DMS153 (cell line): Measurements from ENCODE around the gene KCNQ2.

ENCODE experiments used
- DNase-seq: peaks from one replicate; lab custom pipeline; 2025; lab: John Stamatoyannopoulos, UW

The KCNQ2 gene

DNA sequence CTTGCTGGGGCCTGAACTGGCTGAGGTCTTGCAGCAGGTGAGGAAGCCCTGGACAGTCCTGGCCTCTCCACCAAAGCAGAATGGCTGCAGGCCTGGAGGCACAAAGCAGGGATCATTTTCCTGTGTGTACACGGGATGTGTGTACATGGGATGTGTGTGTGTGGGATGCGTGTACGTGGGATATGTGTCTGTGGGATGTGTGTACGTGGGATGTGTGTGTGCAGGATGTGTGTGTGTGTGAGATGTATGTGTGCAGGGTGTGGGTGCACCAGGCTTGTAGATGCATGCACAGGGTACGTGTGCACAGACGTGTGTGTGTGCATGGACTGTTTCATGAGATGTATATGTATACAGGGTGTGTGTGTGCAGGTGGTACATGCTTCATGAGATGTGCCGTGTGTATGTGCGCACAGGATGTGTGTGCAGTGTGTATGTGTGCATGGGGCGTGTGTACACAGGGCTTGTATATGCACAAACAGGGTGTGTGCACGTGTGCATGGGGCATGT is 103.4 kb downstream of the KCNQ2 start:
- DNase-seq: no peak

DNA sequence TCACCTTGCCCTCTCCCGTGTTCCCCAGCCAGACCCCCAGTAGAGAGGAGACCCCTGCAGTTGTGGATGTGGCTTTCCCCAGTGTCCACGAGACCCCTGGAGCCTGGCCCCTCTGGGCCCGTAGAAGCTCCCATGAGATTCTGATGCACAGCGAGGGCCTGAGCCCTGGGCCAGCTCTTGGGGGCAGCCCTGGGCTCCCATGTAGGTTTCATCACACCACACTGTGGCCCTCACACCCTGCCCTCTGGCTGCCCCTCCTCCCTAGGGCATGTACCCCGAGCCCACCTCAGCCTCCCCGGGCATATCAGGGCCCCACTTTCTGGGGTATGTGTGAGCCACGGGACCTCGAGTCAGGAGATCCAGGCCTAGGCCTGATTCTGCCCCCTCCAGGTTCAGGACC is 104.3 kb downstream of the KCNQ2 start:
- DNase-seq: no peak

DNA sequence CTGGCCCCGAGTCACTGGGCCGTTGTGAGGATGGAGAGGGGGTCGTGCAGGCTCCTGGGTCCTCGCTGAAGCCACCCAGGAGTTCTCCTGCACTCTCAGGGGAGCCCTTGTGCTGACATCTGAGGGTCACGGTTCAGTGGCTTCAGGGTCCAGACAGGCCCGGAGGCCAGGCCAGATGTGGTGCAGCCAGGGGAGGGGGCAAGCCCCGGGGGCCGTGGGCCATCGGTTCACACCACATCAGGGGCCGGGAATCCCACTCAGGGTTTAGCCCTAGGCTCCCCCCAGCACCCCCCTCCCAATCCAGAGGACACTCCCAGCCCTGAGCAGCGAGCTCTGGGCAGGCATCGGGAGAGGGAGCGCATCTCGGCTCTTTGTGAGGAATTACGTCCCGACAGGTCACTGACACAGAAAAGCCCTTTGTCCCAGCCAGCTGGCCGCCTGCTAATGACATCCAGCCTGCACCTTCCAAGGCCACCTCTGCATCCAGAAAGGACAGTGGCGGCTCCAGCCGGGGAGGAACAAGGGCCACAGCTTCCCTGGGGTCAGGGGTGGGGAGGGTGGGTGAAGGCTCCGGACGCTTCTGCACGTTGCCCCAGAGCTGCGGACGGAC is 104.9 kb downstream of the KCNQ2 start:
- DNase-seq: no peak

DNA sequence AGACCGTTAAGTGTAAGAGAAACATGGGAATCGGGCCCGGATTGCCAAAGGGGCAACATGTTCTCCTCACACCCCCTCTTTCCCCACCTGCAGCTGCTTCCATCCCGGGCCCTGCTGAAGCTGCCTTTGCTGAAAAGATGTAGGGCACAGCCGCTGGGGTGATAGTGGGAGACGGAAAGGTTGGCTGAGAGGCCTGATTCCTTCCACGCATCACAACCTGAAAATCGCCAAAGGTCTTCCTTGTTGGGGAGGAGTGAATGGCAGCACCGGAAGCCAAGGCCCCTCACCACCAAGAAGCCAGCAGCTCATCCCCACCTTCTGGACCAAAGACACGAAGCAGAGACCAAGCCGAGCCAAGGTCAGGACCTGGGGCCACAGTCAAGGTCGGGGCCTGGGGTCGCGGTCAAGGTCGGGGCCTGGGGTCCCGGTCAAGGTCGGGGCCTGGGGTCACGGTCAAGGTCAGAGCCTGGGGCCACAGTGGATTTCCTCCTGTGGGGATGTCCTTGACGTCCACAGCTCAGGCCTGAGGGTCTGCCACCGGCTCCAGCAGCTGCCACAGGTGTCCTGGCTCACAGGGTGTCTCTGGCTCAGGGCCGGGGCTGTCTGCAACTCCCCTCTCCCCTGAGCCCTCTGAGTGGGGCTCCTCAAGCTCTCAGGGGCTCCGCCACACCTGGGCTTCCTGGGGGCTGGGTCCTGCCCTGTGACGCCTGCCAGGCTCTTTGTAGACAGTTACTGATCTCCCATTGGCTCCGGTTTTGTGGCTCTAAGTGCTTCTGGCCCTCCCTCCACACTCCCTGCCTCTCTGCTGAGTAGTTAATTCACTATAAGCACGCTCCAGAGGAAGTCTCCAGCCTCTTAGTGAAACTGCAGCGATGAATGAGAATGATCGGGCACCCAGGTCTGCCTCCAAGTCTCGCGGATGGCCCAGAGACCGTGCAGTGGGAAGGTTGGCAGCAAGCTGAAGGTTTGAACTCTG is 105.8 kb downstream of the KCNQ2 start:
- DNase-seq: no peak

DNA sequence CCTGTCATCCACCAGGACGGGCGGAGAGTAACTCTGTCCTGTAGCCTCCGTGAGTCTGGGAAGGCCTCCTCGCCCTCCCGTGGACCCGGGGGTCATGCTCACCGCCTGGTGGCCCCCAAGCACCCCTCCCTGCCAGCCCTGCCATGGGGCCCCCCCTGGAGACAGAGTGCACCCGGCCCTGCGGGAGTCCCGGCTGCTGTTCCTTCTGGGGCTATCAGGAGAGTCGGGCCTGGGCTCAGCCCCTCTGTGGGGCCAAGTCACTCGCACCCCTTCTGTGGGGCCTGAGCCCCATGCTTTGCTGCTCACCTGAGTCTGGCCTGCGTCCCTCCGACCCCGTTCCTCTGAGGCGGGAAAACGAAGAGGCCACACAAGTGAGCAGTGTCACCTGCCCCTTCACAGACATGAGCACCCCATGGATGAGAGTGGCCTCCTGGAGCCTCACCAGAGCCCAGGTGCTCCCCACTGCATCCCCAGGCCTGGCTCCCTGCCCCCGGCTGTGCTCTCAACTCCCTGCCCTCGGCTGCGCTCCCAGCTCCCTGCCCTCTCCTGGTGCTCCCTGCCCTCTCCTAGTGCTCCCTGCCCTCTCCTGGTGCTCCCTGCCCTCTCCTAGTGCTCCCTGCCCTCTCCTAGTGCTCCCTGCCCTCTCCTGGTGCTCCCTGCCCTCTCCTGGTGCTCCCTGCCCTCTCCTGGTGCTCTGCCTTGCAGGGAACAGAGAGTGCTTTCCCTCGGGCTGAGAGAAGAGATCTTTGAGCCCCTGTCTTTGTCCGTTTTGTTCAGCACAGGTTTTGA is 106.7 kb downstream of the KCNQ2 start:
- DNase-seq: no peak

DNA sequence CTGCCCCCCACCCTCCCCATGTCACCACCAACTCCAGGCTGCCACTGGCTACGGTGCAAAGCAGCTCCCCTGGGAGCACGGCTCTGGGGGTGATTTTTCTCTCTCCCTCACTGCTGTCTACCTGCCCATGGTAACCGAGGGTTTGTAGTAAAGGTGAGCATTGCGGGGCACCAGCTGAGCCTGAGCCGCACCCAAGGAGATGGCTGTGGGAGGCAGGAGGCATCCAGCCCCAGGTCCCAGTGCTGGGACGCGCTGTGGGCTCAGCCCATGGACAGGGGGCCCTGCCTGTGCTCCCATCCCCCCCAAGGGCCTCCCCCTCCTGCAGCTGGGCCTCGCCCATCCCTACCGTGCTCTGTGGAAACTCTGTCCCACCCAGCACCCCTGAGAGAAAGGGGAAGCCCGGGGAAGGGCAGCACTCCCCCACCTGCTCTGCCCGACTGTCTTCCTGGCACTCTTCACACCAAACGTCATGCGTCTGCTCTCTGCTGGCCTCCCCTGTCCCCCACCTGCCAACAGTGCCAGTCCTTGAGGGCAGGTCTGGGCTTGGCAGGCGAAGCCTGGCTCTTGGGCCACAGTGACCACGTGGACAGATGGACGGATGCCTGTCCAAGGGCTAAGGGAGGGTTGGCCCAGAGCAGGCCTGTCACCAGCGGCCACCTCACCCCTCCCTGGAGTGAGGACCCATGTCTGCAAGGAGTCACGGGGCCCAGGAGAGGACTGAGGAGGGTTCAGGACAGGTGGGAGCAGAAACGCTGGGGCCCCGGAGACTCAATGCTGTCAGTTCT is 107.5 kb downstream of the KCNQ2 start:
- DNase-seq: no peak

DNA sequence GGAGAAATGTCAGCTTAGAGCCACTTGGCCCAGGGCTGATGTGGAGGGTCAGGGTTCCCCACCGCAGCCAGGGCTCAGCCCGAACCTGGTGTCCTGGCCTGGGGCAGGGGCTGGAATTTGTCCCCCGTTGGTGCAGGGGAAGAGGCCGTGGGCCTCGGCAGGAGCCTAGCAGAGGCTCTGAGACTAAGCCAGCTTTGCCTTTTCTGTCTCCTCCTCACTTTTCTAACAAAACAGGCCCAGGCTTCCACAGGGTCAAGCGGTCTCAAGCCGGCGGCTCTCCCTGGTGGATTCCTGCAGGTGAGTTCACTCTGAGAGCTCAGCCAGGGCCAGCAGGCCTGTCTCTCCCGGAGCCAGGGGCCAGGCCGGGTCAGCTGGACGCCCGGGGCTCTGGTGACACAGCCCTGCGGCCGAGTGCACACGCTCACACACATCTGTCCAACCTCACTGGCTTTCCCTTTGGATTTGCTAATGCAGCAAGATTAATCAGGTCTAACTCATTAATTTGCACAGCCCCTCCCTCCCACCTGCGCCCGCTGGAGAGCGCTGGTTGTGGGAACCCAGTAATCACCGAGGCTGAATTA is 108.4 kb downstream of the KCNQ2 start:
- no peak for DNase-seq

DNA sequence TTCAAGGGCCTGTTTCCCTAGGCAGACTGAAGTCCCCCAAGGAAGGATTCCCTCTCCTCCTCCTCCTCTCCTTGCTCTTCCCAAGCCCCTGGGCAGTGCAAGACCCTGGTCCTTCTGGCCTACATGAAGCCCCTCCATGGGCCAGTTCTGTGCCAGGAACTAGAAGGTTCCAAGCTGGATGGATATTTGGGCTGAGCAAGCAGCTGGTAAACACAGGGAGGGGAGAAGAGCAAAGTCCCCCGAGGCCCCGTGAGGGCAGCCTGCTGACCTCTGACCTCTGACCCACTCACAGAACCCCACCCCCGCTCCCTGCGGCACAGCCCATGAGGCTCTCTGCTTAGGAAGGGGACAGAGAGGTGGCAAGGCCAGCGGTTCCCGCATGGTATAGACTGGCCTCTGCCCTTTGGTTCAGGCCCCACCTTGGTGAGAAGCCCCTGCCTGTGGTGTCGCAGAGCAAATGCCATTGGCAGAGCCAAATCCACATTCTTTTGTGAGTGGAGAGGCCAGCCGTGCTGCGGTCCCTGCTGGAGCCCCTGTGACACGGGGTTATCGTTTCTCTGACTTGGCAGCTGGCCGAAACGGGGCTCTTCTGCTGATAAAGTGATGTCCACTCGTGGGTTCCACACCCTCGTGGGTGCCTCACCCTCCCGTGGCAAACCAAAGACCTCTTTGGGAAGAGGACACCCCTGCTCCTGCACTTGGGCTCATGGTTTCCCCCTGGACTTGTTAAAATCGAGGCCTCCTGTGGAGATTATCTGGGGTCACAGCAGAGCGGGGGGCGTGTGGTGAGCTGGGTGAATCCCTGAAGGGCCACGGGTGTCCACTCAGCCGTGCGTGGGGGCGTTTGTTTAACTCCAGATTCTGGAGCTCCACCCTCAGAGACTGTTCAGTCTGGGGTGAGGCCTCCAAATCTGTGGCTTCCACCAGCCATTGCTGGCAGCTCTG is 109.2 kb downstream of the KCNQ2 start:
- DNase-seq: no peak

DNA sequence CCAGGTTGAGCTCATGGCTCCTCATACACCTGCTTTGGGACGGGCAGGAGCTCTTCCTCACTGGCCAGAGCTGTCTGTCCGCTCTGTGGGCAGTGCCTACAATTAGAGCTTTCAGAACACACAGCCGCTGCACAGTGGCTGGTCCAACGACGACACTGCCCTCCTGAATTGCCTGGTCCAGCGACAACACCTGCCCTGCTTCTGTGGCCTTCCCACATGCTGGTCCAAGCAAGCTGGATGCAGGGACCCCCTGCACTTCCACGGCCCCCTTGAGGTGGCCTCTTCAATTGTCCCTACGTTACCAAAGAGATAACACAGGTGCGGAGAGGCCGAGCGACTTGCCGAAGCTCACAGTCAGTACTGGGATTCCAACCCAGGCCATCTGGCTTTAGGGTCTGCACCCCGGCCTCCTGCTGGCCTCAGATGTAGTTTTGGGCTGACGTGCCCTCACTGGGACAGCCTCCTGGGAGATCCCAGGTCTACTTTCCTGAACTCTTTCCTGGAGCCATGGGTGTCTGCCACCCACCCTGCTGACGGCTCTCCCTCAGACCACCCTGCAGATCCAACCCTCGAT is 109.9 kb downstream of the KCNQ2 start:
- DNase-seq: no peak

DNA sequence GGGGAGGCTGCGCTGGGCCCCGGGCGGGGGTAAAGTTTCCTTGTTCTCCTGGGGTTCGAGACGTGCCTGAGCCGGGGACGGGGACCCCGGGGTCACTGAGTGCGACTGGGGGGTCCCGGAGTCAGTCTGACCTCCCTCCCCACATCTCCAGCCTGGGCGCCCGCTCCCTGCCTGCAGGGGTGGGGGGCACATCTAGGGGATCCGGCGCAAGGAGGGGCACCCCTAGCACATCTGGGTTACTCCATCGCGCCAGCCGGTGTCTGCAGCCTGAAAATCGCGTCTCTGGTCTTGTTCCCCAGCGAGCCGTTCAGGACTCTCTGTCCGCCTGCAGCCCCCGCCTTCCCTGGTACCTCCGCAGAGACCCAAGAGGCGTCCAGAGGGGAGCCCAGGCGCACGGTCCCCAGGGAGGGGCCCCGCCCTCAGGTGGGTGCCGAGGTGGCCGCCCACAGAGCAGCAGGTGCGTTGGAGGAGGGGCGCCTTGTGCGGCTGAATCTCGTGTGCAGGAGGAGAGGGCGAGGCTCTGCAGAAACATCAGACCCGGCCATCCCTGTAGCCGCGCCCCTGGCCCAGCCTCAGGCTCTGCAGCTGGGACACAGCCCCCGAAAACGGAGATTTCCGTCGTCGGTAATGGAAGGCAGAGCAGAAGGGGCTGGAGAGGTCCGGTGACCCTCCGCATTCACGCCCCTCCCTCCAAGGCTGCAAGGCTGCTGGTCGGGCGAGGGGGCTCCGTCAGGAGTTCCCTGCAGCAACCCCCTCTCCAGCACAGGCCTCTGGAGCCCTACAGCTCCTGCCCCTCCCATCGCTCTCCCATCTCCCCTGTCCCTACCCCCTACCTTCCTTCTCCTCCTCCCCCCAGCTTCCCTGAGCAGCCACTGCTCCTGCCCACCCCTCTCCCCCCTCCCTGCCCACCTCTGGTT is 110.7 kb downstream of the KCNQ2 start:
- DNase-seq: peak; percentile 31

DNA sequence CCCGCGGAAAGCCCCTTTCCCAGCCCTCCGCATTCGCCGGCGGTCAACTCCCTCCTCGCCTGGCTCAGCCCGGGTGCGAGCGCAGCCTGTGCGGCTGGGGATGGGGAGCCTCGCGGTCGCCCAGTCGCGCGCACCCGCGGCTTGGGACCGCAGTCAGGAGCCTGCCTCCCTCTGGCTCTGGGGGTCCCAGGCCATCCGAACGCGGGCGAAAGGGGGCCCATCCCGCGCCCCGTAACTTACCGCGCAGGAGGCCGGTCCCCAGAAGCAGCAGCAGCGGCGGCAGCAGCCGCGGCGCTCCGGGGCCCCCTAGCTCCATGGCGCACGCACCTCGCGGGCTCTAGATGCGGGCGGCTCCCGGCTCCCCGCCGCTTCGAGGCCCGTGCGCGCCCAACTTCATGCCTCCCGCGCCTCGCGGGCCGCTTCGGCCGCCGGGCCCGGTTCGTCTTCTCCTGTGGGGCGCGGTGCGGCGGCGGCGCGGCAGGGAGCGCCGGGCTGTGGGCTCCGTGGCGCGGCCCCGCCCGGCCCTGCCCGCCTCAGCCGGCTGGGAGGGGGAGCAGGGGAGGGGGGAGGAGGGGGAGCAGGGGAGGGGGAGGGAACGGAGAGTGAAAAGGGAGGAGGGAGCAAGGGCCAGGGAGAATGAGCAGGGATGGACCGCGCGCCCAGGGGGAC is 111.5 kb downstream of the KCNQ2 start, which contains the start of gene CHRNA4:
CHRNA4 (minus strand) TSS at position 500 of the 669 bp plus-strand sequence; CDS start at position 316, 184 bp downstream.
- DNase-seq: no peak

DNA sequence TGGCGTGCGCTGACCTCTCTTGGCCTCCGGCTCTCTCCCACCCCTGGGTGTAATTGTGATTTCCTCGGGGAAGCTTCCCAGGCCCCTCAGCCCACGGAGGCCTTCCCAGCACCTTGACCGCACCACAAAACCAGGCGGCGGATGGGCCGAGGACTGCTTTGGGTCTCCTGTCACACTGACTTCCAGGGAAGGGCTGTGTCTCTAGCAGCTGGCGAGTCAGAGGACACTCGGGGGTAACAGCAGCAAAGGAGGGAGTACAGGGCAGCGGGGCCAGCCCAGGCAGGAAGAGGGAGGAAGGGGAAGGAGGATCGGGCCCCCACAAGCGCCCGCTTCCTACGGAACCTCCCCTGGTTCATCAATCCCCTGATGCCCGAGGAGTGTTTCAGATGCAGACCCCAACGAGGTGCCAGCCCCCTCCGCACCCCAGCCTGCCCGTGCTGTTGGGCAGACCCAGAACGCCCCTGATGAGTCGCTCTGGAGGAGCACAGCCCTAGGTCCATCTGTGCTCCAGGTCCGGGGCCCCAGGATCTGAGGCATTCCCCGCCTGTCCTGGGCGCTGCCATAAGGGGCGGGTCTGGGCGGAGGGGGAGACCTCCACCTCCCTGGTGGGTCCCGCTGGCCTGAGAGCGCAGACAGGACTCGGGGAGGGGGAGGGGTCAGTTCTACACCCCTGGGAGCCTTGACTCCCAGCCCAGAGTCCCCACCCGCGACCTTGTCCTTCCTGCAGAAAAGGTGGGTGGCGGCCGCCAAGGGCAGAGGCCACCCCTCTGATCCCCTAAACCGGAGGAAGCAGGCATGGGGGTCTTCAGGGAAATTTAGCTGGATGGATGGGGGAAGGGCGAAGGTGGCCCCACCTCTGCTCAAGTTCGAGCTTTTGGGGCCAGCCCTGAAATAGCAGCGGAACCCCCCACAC is 112.3 kb downstream of the KCNQ2 start:
- no peak for DNase-seq

DNA sequence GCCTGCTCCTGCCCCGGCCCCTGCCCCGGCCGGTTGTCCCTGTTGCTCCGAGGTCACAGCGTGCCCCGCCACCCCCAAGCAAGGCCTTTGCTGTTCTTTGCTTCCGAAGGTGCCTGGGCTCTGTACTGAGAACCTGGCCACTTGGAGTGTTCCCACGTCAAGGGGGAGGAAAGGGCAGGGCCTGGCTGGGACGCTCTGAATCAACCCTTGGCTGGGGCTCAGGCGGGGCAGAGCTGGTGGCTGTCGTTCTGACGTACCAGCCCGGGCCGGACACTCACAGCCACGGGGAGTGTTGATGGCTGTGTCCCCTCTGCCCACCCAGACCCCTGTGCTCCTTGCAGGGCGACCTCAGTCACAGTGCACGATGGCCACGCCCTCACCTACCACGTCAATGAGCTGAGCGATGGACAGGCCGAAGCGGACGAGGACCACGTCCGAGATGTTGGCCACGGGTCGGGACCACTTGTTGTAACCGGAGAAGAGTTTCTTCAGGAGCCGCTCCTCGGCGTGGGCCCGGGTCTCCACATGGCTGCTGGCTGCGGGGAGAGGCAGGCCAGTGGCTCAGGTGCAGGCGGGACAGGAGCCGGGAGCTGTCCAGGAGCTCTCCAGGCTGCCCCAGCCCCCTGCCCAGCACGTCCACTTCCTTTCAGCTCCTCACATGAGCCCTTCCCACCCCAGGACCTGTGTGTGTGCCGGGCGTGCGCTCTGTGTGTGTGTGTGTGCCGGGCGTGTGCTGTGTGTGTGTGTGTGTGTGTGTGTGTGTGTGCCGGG is 113.1 kb downstream of the KCNQ2 start:
- DNase-seq: no peak

DNA sequence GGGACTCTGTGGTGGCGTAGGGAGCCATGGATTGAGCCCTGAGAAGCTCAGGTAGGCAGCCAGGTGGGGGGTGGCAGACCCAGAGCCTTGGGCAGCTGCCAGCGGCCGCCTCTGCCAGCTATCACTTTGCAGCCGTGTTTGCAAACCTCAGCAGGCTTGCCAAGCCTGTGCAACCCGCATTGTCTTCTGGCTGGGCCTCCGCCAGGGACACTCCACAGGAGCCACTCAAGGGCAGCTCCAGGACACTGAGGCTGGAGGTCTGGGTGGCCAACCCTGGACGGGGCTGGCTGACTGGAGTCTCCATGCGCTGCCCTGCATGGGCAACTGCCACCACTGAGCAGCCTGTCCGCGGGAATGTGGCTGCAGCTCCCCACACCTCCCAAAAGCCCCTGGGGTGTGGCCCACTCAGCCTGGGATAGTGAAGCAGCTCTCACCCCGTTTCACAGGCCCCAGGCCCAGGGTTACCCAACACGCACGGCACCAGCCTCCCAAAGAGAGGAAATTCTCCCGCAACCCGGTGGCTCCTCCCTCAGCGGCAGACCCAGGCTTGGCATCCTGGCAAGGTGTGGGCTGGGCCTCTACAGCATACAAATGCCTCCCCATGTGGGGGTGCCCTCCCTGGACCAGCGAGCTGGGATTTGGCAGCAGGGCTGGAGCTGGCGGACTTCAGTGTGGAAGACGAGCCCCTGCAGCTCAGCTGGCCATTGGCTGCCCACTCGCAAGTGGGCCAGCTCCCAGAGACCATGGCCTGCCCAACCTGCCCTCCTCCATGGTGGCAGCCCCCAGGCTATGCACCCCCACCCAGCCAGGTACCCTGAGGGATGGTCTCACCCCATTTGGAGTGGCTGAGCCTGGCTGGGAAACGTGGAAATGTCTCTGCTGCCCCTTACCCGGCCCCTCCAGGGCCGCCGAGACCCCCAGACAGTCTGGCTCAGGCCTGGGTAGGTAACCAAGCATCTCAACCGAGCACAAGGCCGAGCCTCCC is 114.2 kb downstream of the KCNQ2 start:
- peak; percentile 67 for DNase-seq
